HG03108 (cell line): ENCODE results near the gene CFL1.

Source experiments
- ATAC-seq: cut with Tn5 transposase; IDR thresholded peaks from one replicate; pipeline ENCODE4 v1.9.1; 2021; ENCODE audit warnings: moderate library complexity; ENCODE audit not compliant: unreplicated experiment

CFL1 gene

DNA sequence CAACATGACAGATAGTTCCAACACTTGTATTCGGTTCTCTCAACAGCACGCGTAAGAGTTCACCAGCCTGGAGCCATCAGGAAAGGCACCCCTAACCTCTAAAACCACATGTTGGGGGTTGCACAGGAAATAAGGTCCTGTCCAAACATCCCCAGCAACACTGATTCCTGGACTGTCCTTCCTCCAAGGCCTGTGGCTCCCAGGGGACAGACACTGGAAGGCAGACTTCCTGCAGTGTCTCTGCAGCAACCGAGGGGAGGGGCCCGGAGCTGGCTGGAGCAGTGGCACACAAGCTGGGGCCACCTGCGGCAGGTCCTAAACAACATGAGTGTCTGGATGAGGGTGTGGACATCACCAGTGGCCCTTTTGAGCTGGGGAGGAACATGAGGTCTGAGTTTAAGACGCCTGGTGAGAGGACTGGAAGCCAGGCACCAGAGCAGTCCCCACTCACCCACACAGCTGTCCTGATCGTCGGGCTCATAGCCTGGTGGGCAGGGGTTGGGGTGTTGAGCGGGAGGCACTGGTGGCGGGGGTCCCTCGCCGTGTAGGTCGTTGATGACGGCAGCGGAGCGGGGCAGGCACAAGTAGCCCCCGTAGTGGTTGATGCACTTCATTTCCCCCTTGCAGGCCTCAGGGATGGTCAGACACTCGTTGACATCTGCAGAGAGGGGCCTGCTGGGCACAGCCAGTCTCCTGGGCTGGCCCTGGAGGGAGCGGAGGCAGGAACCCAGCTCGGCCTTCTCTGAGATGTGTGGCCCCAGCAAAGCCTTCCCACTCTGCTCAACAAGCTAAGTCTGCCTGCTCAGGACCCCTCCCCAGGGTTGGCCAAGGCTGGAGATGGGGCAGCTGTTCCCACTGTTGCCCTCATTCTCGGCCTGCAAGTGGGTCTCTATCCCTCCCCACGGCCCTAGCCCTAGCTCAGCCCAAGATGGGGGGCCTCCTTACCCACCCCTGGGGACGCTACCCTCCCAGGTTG, 13.0 kb upstream of the CFL1 start:
- no peak for ATAC-seq

DNA sequence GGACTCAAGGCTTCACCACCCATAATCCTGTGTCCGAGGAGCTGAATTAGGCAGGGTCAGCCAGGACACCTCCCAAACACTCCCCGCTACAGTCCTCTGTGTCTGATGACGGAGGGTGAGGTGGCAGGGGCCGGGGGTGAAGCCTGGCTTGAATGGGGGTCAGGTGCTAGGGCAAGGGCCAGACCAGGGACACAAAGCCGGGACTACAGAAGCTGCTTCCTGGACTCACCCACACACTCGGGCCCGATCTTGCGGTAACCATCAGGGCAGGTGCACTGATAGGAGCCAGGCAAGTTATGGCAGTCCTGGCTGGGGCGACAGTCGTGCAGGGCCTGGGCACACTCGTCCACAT, 12.3 kb upstream of the CFL1 start:
- no peak for ATAC-seq

- no peak for ATAC-seq
Observed at GRCh38 chr11:65869643-65870306, 11.8 kb upstream of the CFL1 start.

DNA sequence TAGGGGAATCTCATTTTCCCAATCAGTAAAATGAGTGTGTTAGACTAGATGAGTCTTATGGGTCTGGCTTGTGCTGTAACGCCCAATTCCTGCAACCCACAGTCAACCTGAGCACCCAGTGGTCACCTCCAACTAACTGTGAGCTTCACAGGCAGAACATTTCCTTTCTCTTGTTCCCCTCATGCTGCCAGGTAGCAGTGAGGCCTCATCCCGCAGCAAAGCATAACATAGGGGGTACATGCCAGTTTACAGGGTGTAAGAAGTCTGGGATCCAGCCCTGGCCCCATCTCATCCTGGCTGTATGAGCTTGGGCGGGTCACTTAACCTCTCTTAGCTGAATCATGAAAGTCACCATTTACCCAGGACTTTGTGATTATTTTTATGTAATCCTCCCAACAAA, 10.9 kb upstream of the CFL1 start:
- ATAC-seq = no peak

GRCh38 chr11:65868076-65868667, 10.2 kb upstream of the CFL1 start:
- no peak for ATAC-seq

DNA sequence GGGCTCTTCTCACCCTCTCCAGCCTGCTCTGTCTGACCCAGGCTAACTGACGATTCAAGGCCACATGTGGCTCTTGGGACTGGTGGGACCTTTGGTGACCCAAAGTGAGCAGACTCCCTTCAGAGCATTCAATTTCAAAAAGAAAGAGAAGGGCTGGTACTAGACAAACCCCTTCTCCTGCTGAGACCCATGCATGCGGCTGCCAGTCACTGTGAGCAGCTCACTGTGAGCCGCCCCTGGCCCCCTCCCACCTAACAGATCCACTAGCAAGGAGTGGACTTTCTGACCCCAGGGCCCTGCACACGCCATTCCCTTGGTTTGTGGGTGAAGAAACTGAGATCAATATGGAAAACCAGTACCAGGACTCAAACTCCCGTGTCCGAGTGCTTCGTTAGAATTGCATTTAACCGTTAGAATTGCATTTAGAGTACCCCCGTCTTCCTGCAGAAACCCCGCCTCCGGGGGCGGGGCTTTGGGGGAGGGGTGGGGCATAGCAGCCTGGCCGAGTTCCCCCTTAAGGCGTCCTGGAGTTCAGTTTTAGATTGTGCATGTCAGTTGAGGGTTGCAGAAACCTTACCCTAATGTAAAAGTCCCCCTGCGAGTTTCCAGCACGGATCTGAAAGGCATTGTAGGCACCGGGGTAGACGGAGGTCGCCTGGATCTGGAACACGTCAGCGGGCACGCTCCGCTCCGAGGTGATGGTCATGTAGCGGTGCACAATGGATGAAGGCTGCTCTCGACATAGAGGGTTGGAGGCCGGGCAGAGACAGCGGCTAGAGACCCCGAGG, 9.5 kb upstream of the CFL1 start:
- ATAC-seq = no peak

DNA sequence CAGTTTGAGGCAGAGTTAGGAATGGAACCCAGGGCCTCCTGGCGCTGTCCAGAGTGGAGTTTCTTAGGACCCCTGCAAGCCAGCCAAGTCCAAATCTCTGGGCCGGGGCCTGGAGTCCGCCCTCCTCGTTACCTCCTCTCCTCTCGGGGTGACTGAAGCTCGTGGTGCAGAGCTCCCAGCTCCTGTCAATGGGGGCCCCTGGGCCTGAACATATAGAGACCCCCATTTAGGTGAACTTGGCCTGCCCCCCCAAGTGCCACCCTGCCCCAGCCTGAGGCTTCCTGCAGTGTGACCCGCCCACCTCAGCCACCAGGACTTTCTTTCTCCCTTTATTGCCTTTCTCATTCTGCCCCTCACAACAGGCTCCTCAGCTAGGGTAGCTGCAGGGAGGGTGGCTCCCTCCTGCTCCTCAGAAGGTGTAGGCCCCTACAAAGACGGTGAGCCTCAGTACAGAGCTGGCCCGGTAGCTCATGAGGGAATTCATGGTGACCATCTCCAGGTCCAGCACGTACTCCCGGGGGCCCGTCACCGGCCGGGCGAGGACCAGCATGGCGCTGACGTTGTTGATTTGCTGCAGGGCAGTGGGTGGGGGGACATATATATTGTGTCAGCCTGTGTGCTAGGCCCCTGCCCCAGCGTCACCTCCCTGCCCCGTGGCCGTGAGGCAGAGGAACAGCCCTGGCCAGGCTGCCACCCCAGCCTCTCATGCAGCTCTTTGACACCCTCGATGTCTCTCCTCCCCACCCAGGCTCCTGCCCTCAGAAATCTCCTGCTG, 8.7 kb upstream of the CFL1 start:
- ATAC-seq = no peak

DNA sequence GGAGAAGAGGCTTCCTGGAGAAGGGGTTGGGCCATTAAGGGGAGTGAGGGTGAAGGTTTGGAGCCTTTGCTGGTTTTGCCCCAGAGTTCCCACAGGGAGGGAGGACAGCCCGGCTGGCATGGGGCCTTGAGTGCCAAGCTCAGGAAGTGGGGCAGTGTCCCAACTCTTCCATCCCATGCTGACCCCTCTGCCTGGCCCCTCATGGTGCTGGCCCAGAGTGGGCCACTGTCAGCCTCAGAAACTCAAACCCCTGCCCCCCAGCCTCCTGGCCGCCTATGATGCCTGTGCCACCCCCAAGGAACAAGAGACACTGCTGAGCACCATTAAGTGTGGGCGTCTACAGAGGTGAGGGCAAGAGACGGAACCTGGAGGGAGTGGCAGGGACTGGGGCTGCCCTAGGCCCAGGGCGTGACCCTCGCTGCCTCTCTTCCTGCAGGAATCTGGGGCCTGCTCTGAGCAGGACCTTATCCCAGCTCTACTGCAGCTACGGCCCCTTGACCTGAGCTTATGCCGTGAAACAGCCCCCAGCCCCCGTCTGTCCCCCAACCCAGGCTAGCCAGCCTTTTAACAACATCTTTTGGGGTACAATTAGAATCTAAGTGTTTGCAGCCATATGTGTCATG, 7.7 kb upstream of the CFL1 start:
- ATAC-seq = no peak

- no peak for ATAC-seq
Observed at GRCh38 chr11:65864706-65865471, 6.9 kb upstream of the CFL1 start.

DNA sequence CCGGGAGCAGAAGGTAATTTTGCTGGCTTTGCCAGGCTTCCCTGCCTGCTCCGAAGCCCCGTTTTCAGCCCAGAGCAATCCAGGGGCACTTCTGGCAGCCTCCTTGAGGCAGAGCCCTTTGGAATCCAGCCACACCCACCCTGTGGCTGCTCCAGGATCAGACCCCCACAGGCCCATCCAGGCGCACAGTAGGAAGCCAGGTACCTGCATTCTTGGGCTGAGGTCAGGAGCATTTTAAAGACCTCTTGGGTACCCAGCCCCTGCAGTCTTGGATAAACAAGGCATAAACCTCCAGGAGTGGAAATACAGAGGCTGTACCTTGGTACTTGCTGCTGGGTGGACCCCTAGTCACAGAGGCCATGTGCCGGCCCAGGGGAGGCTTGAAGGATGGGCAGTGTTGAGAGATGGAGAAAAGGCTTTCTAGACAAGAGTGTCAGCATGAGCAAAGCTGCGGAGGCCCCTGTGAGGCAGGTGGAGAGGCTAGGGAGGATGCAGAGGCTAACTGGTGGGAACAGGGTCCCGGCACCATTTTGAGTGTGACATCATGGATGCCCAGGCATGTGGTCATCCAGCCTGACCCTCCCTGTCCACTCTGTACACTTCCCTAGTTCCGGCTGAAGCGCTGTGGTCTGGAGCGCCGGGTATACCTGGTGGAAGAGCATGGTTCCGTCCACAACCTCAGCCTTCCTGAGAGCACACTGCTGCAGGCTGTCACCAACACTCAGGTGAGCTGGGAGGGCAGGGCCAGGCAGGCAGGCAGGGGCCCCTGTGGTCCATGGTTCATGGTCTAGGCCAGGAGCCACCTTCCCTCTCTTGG, 6.1 kb upstream of the CFL1 start:
- ATAC-seq = no peak

DNA sequence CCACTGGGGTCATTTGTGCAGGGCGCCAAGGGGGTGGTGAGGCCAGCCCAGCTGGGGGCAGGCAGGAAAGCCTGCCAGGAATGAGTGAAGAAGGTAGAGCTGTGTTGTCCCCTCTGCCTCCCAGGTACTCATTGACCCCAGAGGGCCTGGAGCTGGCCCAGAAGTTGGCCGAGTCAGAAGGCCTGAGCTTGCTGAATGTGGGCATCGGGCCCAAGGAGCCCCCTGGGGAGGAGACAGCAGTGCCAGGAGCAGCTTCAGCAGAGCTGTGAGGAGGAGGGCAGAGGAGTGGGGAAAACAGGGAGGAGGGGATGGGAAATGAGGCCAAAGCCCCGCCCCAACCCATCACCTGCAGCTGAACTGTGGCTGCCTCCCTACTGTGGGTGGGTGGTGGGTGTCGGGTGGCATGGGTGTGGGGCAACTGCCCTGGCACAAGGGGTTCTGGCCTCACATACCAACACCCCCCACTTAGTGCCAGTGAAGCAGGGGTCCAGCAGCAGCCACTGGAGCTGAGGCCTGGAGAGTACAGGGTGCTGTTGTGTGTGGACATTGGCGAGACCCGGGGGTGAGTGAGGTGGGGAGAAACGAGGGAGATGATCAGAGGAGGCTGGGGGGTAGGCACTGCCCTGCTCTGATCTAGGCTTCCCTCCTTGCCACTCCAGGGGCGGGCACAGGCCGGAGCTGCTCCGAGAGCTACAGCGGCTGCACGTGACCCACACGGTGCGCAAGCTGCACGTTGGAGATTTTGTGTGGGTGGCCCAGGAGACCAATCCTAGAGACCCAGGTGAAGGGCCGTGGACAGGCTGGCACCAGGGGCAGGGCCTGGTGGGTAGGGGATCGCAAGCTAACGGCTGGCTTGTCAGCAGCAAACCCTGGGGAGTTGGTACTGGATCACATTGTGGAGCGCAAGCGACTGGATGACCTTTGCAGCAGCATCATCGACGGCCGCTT, 5.2 kb upstream of the CFL1 start:
- no peak for ATAC-seq

DNA sequence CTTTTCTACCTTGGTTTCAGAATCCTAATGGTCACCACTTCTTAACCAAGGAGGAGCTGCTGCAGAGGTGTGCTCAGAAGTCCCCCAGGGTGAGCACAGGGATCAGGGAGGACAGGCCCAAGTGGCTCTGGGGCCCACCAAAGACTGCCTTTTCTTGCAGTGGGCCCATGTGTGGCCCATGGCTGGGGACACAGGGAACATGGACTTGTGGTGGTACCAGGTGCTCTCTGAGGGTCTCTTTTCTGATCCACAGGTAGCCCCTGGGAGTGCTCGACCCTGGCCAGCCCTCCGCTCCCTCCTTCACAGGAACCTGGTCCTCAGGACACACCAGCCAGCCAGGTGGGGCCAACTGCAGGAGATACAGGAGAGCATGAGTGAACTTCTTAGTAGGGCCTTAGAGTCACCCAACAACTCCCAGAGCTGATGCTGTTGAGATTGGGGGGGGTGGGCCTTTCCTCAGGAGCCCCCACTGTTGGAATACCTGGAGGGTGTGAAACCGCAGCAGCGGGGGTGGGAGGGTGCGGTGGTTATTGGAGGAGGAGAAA, 4.3 kb upstream of the CFL1 start:
- no peak for ATAC-seq

DNA sequence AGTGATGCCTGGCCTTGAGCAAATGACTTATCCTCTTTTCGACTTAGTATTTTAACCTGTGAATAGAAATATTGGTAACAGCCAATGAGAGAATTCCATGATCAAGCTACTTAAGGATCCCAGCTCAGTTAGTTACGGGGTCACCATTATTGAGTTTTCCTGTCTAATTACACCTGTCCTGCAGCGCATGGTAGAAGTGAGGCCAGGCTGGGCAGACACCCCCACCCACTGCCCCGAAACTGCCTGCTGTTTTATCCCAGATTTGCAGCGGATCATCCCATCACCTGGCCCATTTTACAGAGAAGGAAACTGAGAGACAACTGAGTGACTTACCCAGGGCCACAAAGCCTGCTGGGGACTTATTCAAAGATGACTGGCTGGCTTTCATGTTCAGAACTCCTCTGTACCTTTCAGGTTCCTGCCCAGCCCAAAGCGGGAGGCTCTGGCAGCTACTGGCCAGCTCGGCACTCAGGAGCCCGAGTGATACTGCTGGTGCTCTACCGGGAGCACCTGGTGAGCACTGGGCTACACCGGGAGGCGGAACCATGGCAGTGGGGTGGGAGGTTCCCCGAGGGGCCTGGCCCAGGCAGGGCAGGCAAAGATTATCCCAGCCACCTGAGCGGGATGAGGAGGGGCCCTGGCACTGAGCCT, 3.7 kb upstream of the CFL1 start:
- no peak for ATAC-seq

- no peak for ATAC-seq
Observed at GRCh38 chr11:65861165-65861505, 3.2 kb upstream of the CFL1 start.

GRCh38 chr11:65860278-65861164, 2.5 kb upstream of the CFL1 start, which contains the start of gene MUS81:
MUS81 (plus strand) TSS chr11:65860433; CDS start chr11:65860754, 321 bp downstream.
- no peak for ATAC-seq
